Keratinocyte (primary cell): ENCODE measurements around the gene NDRG4. TPM values are rescaled to one million over a fixed set of nuclear protein-coding genes. Genes with fewer than 3 reads are reported as not detected.

Experiments
- DNase-seq: peaks from one replicate; pipeline ENCODE4 v3.0.0-alpha.2; 2011; ENCODE audit warnings: low read depth, missing footprints, low spot score
- FAIRE-seq: peaks from 2 replicates; lab custom pipeline; 2011; peaks lifted over from hg19 to GRCh38; lab: Jason Lieb, UNC
- H2AFZ ChIP-seq: 2 replicates; pipeline ENCODE4 v1.6.0; 2012; ENCODE audit warnings: low read length, control low read depth, inconsistent platforms; ENCODE audit not compliant: control insufficient read depth
- H3K27ac ChIP-seq: 2 replicates; pipeline ENCODE4 v1.5.1; 2011; ENCODE audit warnings: low read length; ENCODE audit not compliant: control insufficient read depth, insufficient read depth
- H3K27me3 ChIP-seq: 3 replicates; pipeline ENCODE4 v1.6.0; 2011; ENCODE audit warnings: low read length; ENCODE audit not compliant: control insufficient read depth, insufficient read depth; ENCODE audit errors: extremely low read depth
- H3K36me3 ChIP-seq, 2 experiments: 2 replicates in 1 of 2; 3 replicates in 1 of 2; pipeline ENCODE4 v1.5.1; 2011; ENCODE audit warnings: low read length in 2 of 2, mild to moderate bottlenecking in 1 of 2; ENCODE audit not compliant: control insufficient read depth in 2 of 2, insufficient read depth in 2 of 2; ENCODE audit errors: extremely low read depth in 1 of 2
- H3K4me1 ChIP-seq: 3 replicates; pipeline ENCODE4 v1.5.1; 2011; ENCODE audit warnings: low read length; ENCODE audit not compliant: control insufficient read depth, insufficient read depth; ENCODE audit errors: extremely low read depth
- H3K4me2 ChIP-seq: 3 replicates; pipeline ENCODE4 v1.6.0; 2011; ENCODE audit warnings: low read depth, low read length; ENCODE audit not compliant: control insufficient read depth, insufficient read depth; ENCODE audit errors: extremely low read depth
- H3K4me3 ChIP-seq, 3 experiments: fragments of 200-600 bp in 1 of 3; sonication (generic) in 1 of 3; 2 replicates in 2 of 3; 3 replicates in 1 of 3; pipeline ENCODE4 v1.5.1; 2011 to 2016; ENCODE audit warnings: low read length in 3 of 3, mild to moderate bottlenecking in 3 of 3, control low read depth in 2 of 3, inconsistent platforms in 1 of 3, low read depth in 1 of 3, mixed read lengths in 1 of 3, mixed run types in 1 of 3, moderate library complexity in 1 of 3; ENCODE audit not compliant: control insufficient read depth in 2 of 3, insufficient read depth in 2 of 3; ENCODE audit errors: extremely low read depth in 1 of 3
- H3K79me2 ChIP-seq: 2 replicates; pipeline ENCODE4 v1.6.0; 2012; ENCODE audit warnings: low read length; ENCODE audit not compliant: control insufficient read depth, insufficient read depth
- H3K9ac ChIP-seq: 3 replicates; pipeline ENCODE4 v1.6.0; 2011; ENCODE audit warnings: low read length; ENCODE audit not compliant: control insufficient read depth, insufficient read depth; ENCODE audit errors: extremely low read depth
- H3K9me1 ChIP-seq: 3 replicates; pipeline ENCODE4 v1.6.0; 2011; ENCODE audit warnings: low read length; ENCODE audit not compliant: control insufficient read depth, insufficient read depth; ENCODE audit errors: extremely low read depth
- H3K9me3 ChIP-seq: 2 replicates; pipeline ENCODE4 v1.5.1; 2012; ENCODE audit warnings: low read depth, low read length; ENCODE audit not compliant: control insufficient read depth
- H4K20me1 ChIP-seq: 3 replicates; pipeline ENCODE4 v1.6.0; 2011; ENCODE audit warnings: low read length; ENCODE audit not compliant: control insufficient read depth, insufficient read depth; ENCODE audit errors: extremely low read depth
- EZH2 ChIP-seq: IDR thresholded peaks from one replicate; pipeline ENCODE4 v1.6.1; 2012; ENCODE audit warnings: inconsistent platforms, mild to moderate bottlenecking, low read length, moderate library complexity
- dilution Hi-C: fragments of 300-500 bp; cut with MboI; formaldehyde crosslinking; loops from one replicate; pipeline ENCODE4 v1.7.0; 2020; ENCODE audit warnings: low sequenced_read_pairs; ENCODE audit not compliant: extremely low pct_ligation_motif_present
- polyA plus RNA-seq, 5 experiments: library from polyadenylated mRNA; depleted of rRNA in 3 of 5; stranded (reverse) in 3 of 5; stranded (forward) in 1 of 5; unstranded in 1 of 5; fragments of >200 nt; gene quantifications; 1 replicate in 1 of 5; 2 replicates in 3 of 5; 3 replicates in 1 of 5; pipeline versions ENCODE4 v1.2.1 to v1.2.3, GENCODE V29; 2011 to 2012; ENCODE audit warnings: missing spikeins in 2 of 5, low read depth in 1 of 5, low replicate concordance in 1 of 5
- TF ChIP-seq, protein P1 (sequence below), 3 experiments: IDR thresholded peaks in 1 of 3; conservative IDR thresholded peaks in 1 of 3; optimal IDR thresholded peaks in 1 of 3; 2 replicates in 2 of 3; 3 replicates in 1 of 3; pipeline versions ENCODE3 to v1.5.1; 2011; ENCODE audit warnings: low read length in 3 of 3, mild to moderate bottlenecking in 3 of 3, moderate library complexity in 2 of 3, control low read depth in 1 of 3, inconsistent platforms in 1 of 3; ENCODE audit not compliant: insufficient read depth in 2 of 3; ENCODE audit errors: extremely low read depth in 1 of 3

The NDRG4 gene
- polyA plus RNA-seq, 1 donor (not counting 4 experiments of a cell fraction or from before 2014, with no cell fraction given), result 1.1 TPM

DNA sequence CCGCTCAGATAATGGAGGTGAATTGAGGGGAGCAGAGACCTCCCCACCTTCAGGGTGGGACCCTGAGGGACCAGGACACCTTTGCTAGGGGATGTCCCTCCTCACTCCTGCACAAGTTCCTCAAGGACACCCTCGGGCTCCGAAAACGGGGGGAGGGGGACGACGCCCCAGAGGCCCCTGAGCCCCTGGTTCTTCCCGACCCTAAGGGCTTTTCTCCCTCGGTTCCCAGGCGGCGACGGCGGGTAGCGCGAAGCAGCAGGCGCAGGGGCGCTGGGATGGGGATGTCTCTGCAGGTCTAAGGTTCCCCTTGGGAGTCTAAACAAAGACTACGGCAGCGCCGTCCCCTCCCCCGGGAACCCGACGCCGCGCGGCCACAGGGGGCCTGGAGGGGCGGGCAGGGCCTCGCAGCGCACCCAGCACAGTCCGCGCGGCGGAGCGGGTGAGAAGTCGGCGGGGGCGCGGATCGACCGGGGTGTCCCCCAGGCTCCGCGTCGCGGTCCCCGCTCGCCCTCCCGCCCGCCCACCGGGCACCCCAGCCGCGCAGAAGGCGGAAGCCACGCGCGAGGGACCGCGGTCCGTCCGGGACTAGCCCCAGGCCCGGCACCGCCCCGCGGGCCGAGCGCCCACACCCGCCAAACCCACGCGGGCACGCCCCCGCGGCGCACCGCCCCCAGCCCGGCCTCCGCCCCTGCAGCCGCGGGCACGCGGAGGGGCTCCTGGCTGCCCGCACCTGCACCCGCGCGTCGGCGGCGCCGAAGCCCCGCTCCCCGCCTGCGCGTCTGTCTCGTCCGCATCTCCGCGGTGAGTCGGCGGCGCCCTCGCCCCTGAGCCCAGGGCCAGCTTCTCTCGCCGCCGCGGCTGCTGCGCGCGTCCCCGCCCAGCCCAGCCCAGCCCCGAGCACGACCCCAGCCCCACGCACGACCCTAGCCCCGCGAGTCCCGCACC, 36.7 kb upstream of the NDRG4 start:
- H2AFZ ChIP-seq, result no peak overlapping the region
- no peaks in the 10 kb centered on the region for H3K9me1 ChIP-seq
- H3K27me3 ChIP-seq, result peaks cover 47% of the 10 kb centered on the region
- DNase-seq (no peak), FAIRE-seq (no peak)
- no peaks in the 10 kb centered on the region for H3K36me3 ChIP-seq
- no peak overlapping the region for H3K9ac ChIP-seq
- H4K20me1 ChIP-seq, result no peaks in the 10 kb centered on the region
- TF ChIP-seq EZH2, result peak; percentile 77
- TF ChIP-seq, protein P1, sequence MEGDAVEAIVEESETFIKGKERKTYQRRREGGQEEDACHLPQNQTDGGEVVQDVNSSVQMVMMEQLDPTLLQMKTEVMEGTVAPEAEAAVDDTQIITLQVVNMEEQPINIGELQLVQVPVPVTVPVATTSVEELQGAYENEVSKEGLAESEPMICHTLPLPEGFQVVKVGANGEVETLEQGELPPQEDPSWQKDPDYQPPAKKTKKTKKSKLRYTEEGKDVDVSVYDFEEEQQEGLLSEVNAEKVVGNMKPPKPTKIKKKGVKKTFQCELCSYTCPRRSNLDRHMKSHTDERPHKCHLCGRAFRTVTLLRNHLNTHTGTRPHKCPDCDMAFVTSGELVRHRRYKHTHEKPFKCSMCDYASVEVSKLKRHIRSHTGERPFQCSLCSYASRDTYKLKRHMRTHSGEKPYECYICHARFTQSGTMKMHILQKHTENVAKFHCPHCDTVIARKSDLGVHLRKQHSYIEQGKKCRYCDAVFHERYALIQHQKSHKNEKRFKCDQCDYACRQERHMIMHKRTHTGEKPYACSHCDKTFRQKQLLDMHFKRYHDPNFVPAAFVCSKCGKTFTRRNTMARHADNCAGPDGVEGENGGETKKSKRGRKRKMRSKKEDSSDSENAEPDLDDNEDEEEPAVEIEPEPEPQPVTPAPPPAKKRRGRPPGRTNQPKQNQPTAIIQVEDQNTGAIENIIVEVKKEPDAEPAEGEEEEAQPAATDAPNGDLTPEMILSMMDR (optimal IDR thresholded peaks at IDR 0.05 in 1 of 3, IDR thresholded peaks at IDR 0.05 in 1 of 3, conservative IDR thresholded peaks at IDR 0.05 in 1 of 3; ENCODE audit: extremely low read depth in 1 of 3, insufficient read depth in 2 of 3, low read length in 3 of 3), result no peak
- H3K27ac ChIP-seq, result no peak overlapping the region
- dilution Hi-C loops, result no loop called here
- H3K79me2 ChIP-seq, result no peaks in the 10 kb centered on the region
- H3K4me2 ChIP-seq, result peak overlapping the region; percentile 62
- peak overlapping the region in 2 of 3 experiments; percentile 39 to 49 for H3K4me3 ChIP-seq
- H3K4me1 ChIP-seq, result peaks cover 8% of the 10 kb centered on the region
- H3K9me3 ChIP-seq, result no peaks in the 10 kb centered on the region

DNA sequence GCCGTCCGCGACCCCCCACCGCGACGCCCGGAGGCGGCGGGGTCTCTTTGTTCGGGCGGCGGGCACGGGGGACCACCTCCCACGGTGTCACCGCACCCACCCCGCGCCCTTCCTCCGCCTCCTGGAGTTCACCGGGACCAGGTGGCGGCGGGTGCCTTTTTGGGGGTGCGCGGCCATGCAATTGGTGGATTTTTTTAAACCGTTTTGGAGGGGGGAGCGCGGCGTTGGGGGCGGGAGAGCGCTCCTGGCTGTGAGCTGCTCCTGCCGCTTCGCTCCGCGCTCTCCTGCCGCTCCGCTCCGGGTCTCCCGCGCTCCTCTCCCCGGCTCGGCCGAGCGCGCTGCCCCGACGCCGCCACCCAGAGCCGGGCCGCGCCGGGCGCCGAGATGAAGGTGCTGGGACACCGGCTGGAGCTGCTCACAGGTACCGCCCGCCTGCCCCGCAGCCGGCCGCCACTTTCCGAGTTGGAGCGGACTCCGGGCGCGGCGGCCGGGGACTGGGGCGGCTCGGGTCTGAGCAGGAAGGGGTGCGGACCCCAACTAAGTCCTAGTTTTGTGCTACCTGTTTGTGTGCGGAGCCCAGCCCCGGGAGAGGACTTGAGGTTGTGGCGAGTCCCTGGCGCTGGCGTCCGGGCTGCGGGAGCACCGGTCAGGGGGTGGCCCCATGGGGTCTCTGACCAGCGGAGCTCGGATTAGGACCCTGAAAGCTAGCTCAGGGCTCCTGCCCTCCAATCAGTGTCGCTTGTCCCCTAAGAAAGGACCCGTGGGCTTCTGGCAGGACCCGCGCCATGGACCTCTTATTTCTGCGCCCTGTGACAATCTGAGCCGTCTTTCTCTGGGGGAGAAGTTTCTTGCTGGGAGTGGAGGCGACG, 35.7 kb upstream of the NDRG4 start:
- H3K79me2 ChIP-seq, result no peaks in the 10 kb centered on the region
- H2AFZ ChIP-seq, result no peak overlapping the region
- peaks cover 8% of the 10 kb centered on the region for H3K4me1 ChIP-seq
- FAIRE-seq (no peak), DNase-seq (no peak)
- TF ChIP-seq EZH2, result no peak
- TF ChIP-seq, protein P1 (optimal IDR thresholded peaks at IDR 0.05 in 1 of 3, IDR thresholded peaks at IDR 0.05 in 1 of 3, conservative IDR thresholded peaks at IDR 0.05 in 1 of 3; ENCODE audit: extremely low read depth in 1 of 3, insufficient read depth in 2 of 3, low read length in 3 of 3), result no peak
- H3K4me2 ChIP-seq, result peak overlapping the region; percentile 62
- dilution Hi-C loops, result no loop called here
- H3K9ac ChIP-seq, result no peak overlapping the region
- H4K20me1 ChIP-seq, result no peaks in the 10 kb centered on the region
- no peaks in the 10 kb centered on the region for H3K9me3 ChIP-seq
- H3K27ac ChIP-seq, result no peak overlapping the region
- no peaks in the 10 kb centered on the region for H3K9me1 ChIP-seq
- no peaks in the 10 kb centered on the region for H3K36me3 ChIP-seq
- H3K27me3 ChIP-seq, result peaks cover 47% of the 10 kb centered on the region
- peak overlapping the region; percentile 39 to 49 (median 43) for H3K4me3 ChIP-seq
